ENCODE data around the gene SYNPO. TPM values are rescaled to one million over a fixed set of nuclear protein-coding genes. Genes with fewer than 3 reads are reported as not detected.

SYNPO gene
- polyA plus RNA-seq, 1 donor from 2014 or later, result not detected

GRCh38 chr5:150642567-150642927 is 2.1 kb downstream of the SYNPO start (continued):
- TF ChIP-seq RAD21 (conservative IDR thresholded peaks at IDR 0.05), result no peak
- TF ChIP-seq EP300 (conservative IDR thresholded peaks at IDR 0.05; ENCODE audit: poor library complexity, severe bottlenecking), result no peak

GRCh38 chr5:150642991-150643710 is 2.7 kb downstream of the SYNPO start:
- Histone ChIP-seq H2AFZ (ENCODE audit: low read depth, low read length) (no peak overlapping the region), H3K9me2 (ENCODE audit: insufficient read depth, low read length) (no peaks in the 10 kb centered on the region), H3K9ac (ENCODE audit: low read length) (no peak overlapping the region), H3K79me2 (replicated peaks; ENCODE audit: insufficient read depth, low read length) (no peaks in the 10 kb centered on the region), H3K9me3 (ENCODE audit: low read length) (no peaks in the 10 kb centered on the region), H4K20me1 (ENCODE audit: insufficient read depth) (no peaks in the 10 kb centered on the region), H3F3A (ENCODE audit: insufficient read depth, low read length, poor library complexity, severe bottlenecking) (no peaks in the 10 kb centered on the region), H3K4me3 (ENCODE audit: low read length) (no peak overlapping the region), H3K27ac (ENCODE audit: low read length) (no peak overlapping the region), H3K4me2 (ENCODE audit: low read length) (no peak overlapping the region), H3K36me3 (ENCODE audit: insufficient read depth, low read length) (no peaks in the 10 kb centered on the region), H3K27me3 (ENCODE audit: insufficient read depth, low read depth, low read length) (no peaks in the 10 kb centered on the region)
- no peak for TF ChIP-seq MXI1 (conservative IDR thresholded peaks at IDR 0.05; ENCODE audit: poor library complexity, severe bottlenecking)
- no peak for TF ChIP-seq CTCF (IDR thresholded peaks at IDR 0.05; ENCODE audit: poor library complexity, severe bottlenecking)
- no peak for TF ChIP-seq EP300 (conservative IDR thresholded peaks at IDR 0.05; ENCODE audit: poor library complexity, severe bottlenecking)
- no peak for TF ChIP-seq SMC3 (conservative IDR thresholded peaks at IDR 0.05; ENCODE audit: poor library complexity)
- TF ChIP-seq POLR2AphosphoS5 (IDR thresholded peaks at IDR 0.05), result no peak

GRCh38 chr5:150644058-150644457 is 3.6 kb downstream of the SYNPO start:
- Histone ChIP-seq H3F3A (ENCODE audit: insufficient read depth, low read length, poor library complexity, severe bottlenecking) (no peaks in the 10 kb centered on the region), H3K4me2 (ENCODE audit: low read length) (no peak overlapping the region), H4K20me1 (ENCODE audit: insufficient read depth) (no peaks in the 10 kb centered on the region), H3K4me3 (ENCODE audit: low read length) (no peak overlapping the region), H3K79me2 (replicated peaks; ENCODE audit: insufficient read depth, low read length) (no peaks in the 10 kb centered on the region), H3K27ac (ENCODE audit: low read length) (no peak overlapping the region), H2AFZ (ENCODE audit: low read depth, low read length) (no peak overlapping the region), H3K9me2 (ENCODE audit: insufficient read depth, low read length) (no peaks in the 10 kb centered on the region), H3K36me3 (ENCODE audit: insufficient read depth, low read length) (no peaks in the 10 kb centered on the region), H3K27me3 (ENCODE audit: insufficient read depth, low read depth, low read length) (no peaks in the 10 kb centered on the region), H3K9me3 (ENCODE audit: low read length) (no peaks in the 10 kb centered on the region), H3K9ac (ENCODE audit: low read length) (no peak overlapping the region)
- TF ChIP-seq POLR2AphosphoS5 (IDR thresholded peaks at IDR 0.05), result no peak
- no peak for TF ChIP-seq TAF1 (IDR thresholded peaks at IDR 0.05; ENCODE audit: low read depth)

GRCh38 chr5:150644514-150644913 is 4.1 kb downstream of the SYNPO start:
- Histone ChIP-seq H3K36me3 (ENCODE audit: insufficient read depth, low read length) (no peaks in the 10 kb centered on the region), H4K20me1 (ENCODE audit: insufficient read depth) (no peaks in the 10 kb centered on the region), H3K9me3 (ENCODE audit: low read length) (no peaks in the 10 kb centered on the region), H3K9ac (ENCODE audit: low read length) (no peak overlapping the region), H3F3A (ENCODE audit: insufficient read depth, low read length, poor library complexity, severe bottlenecking) (no peaks in the 10 kb centered on the region), H3K9me2 (ENCODE audit: insufficient read depth, low read length) (no peaks in the 10 kb centered on the region), H3K79me2 (replicated peaks; ENCODE audit: insufficient read depth, low read length) (no peaks in the 10 kb centered on the region), H2AFZ (ENCODE audit: low read depth, low read length) (no peak overlapping the region), H3K4me3 (ENCODE audit: low read length) (no peak overlapping the region), H3K4me2 (ENCODE audit: low read length) (no peak overlapping the region), H3K27ac (ENCODE audit: low read length) (no peak overlapping the region), H3K27me3 (ENCODE audit: insufficient read depth, low read depth, low read length) (no peaks in the 10 kb centered on the region)
- TF ChIP-seq EZH2 (IDR thresholded peaks at IDR 0.05; ENCODE audit: borderline replicate concordance, insufficient read depth, low read length, poor library complexity, severe bottlenecking), result no peak
- TF ChIP-seq CTCF (IDR thresholded peaks at IDR 0.05; ENCODE audit: poor library complexity, severe bottlenecking), result no peak
- no peak for TF ChIP-seq MXI1 (conservative IDR thresholded peaks at IDR 0.05; ENCODE audit: poor library complexity, severe bottlenecking)
- TF ChIP-seq TAF1 (IDR thresholded peaks at IDR 0.05; ENCODE audit: low read depth), result no peak
- TF ChIP-seq EP300 (conservative IDR thresholded peaks at IDR 0.05; ENCODE audit: poor library complexity, severe bottlenecking), result no peak
- TF ChIP-seq SMC3 (conservative IDR thresholded peaks at IDR 0.05; ENCODE audit: poor library complexity), result no peak
- TF ChIP-seq REST (IDR thresholded peaks at IDR 0.05; ENCODE audit: borderline replicate concordance), result no peak
- no peak for TF ChIP-seq POLR2AphosphoS5 (IDR thresholded peaks at IDR 0.05)
- no peak for TF ChIP-seq RAD21 (conservative IDR thresholded peaks at IDR 0.05)

Measured in neural cell (in vitro differentiated cells).